Epidermal melanocyte (primary cell): ENCODE measurements around the gene FLVCR2.

ENCODE experiments used
- DNase-seq: peaks from one replicate; pipeline ENCODE4 v3.0.0; 2011; ENCODE audit warnings: low spot score; ENCODE audit not compliant: insufficient read length

The FLVCR2 gene

GRCh38 chr14:75628816-75629215 lies 50.4 kb downstream of the FLVCR2 start:
- no peak for DNase-seq

GRCh38 chr14:75630695-75631452 lies 52.5 kb downstream of the FLVCR2 start:
- no peak for DNase-seq

- DNase-seq: no peak
Measured at GRCh38 chr14:75631453-75631831, 53.0 kb downstream of the FLVCR2 start.

GRCh38 chr14:75634848-75635247 lies 56.4 kb downstream of the FLVCR2 start:
- DNase-seq: no peak

- no peak for DNase-seq
Measured at GRCh38 chr14:75636100-75636692, 57.8 kb downstream of the FLVCR2 start.

GRCh38 chr14:75640876-75641275 lies 62.5 kb downstream of the FLVCR2 start:
- DNase-seq: no peak

GRCh38 chr14:75643985-75644384 lies 65.6 kb downstream of the FLVCR2 start:
- no peak for DNase-seq

- no peak for DNase-seq
Measured at GRCh38 chr14:75645056-75645455, 66.6 kb downstream of the FLVCR2 start.

GRCh38 chr14:75646762-75647161 lies 68.3 kb downstream of the FLVCR2 start:
- DNase-seq: no peak

- DNase-seq: no peak
Measured at GRCh38 chr14:75647640-75648039, 69.2 kb downstream of the FLVCR2 start.

GRCh38 chr14:75648066-75648838 lies 69.8 kb downstream of the FLVCR2 start:
- no peak for DNase-seq

- DNase-seq: no peak
Measured at GRCh38 chr14:75649337-75649736, 70.9 kb downstream of the FLVCR2 start.

GRCh38 chr14:75649773-75650172 lies 71.4 kb downstream of the FLVCR2 start:
- no peak for DNase-seq

- DNase-seq: no peak
Measured at GRCh38 chr14:75650253-75651058, 72.0 kb downstream of the FLVCR2 start.

- no peak for DNase-seq
Measured at GRCh38 chr14:75653563-75653962, 75.1 kb downstream of the FLVCR2 start.

GRCh38 chr14:75654127-75654732 lies 75.8 kb downstream of the FLVCR2 start:
- peak; percentile 73 for DNase-seq

- DNase-seq: no peak
Measured at GRCh38 chr14:75655235-75655634, 76.8 kb downstream of the FLVCR2 start.

GRCh38 chr14:75657331-75657730 lies 78.9 kb downstream of the FLVCR2 start:
- no peak for DNase-seq

GRCh38 chr14:75658957-75659356 lies 80.5 kb downstream of the FLVCR2 start:
- DNase-seq: no peak

- no peak for DNase-seq
Measured at GRCh38 chr14:75660238-75660629, 81.8 kb downstream of the FLVCR2 start.
